CD4-positive, CD25-positive, alpha-beta regulatory T cell (primary cell): ENCODE measurements around the gene PCCA. TPM values are rescaled to one million over a fixed set of nuclear protein-coding genes. Genes with fewer than 3 reads are reported as not detected.

Experiments used
- ATAC-seq, 2 donors: fragments of 150-1000 bp; cut with Tn5 transposase; one replicate each; pipeline ENCODE4 v1.10.0; 2021; ENCODE audit warnings: low read depth in 2 of 2, moderate number of reproducible peaks in 2 of 2, moderate library complexity in 1 of 2
- DNase-seq, 3 donors: peaks; one replicate each; pipeline versions ENCODE4 v3.0.0 to v3.0.0-alpha.2; 2012 to 2022; ENCODE audit warnings: mixed read lengths in 1 of 3
- H3K27ac ChIP-seq: one replicate; pipeline ENCODE4 v1.7.0; 2013; ENCODE audit warnings: mild to moderate bottlenecking, low read length; ENCODE audit not compliant: insufficient read depth, poor library complexity, severe bottlenecking
- H3K27me3 ChIP-seq: one replicate; pipeline ENCODE4 v1.7.0; 2013; ENCODE audit warnings: low read length; ENCODE audit not compliant: control insufficient read depth, insufficient read depth
- H3K36me3 ChIP-seq: one replicate; pipeline ENCODE4 v1.7.0; 2013; ENCODE audit warnings: mild to moderate bottlenecking, low read length, moderate library complexity; ENCODE audit not compliant: control insufficient read depth, insufficient read depth
- H3K4me1 ChIP-seq: 2 replicates; pipeline ENCODE4 v1.7.0; 2013; ENCODE audit warnings: mild to moderate bottlenecking, low read length; ENCODE audit not compliant: insufficient read depth, control insufficient read depth, poor library complexity, severe bottlenecking
- H3K4me3 ChIP-seq: one replicate; pipeline ENCODE4 v1.7.0; 2013; ENCODE audit warnings: low read depth, mild to moderate bottlenecking, low read length, moderate library complexity
- H3K9me3 ChIP-seq, 2 experiments: 1 replicate in 1 of 2; 2 replicates in 1 of 2; pipeline ENCODE4 v1.7.0; 2013; ENCODE audit warnings: low read length in 2 of 2, mild to moderate bottlenecking in 1 of 2, moderate library complexity in 1 of 2; ENCODE audit not compliant: control insufficient read depth in 2 of 2
- H3K27ac Mint-ChIP-seq, 3 donors: one replicate each; pipeline ENCODE4 v1.8.0; 2020 to 2022; ENCODE audit warnings: mild to moderate bottlenecking in 3 of 3, mixed read lengths in 3 of 3, moderate library complexity in 2 of 3
- H3K27me3 Mint-ChIP-seq: one replicate; pipeline ENCODE4 v1.8.0; 2022; ENCODE audit warnings: mild to moderate bottlenecking, mixed read lengths
- H3K36me3 Mint-ChIP-seq: one replicate; pipeline ENCODE4 v1.8.0; 2020; ENCODE audit warnings: mixed read lengths
- H3K4me1 Mint-ChIP-seq, 4 donors: one replicate each; pipeline ENCODE4 v1.8.0; 2020 to 2022; ENCODE audit warnings: mixed read lengths in 4 of 4, mild to moderate bottlenecking in 1 of 4
- H3K4me3 Mint-ChIP-seq, 4 donors: one replicate each; pipeline ENCODE4 v1.8.0; 2020 to 2022; ENCODE audit warnings: mild to moderate bottlenecking in 4 of 4, mixed read lengths in 4 of 4, moderate library complexity in 3 of 4
- H3K9me3 Mint-ChIP-seq, 7 donors: one replicate each; pipeline ENCODE4 v1.8.0; 2020 to 2022; ENCODE audit warnings: mixed read lengths in 7 of 7, mild to moderate bottlenecking in 3 of 7, moderate library complexity in 2 of 7
- polyA plus RNA-seq, 4 donors: library from polyadenylated mRNA; unstranded; fragments of 300-500 nt; fragmentation: Illumina TruSeq; gene quantifications; one replicate each; pipeline ENCODE4 v1.2.3, GENCODE V29; 2021
- total RNA-seq: library from RNA; stranded (reverse); gene quantifications from one replicate; pipeline ENCODE4 v1.2.3, GENCODE V29; 2022

The PCCA gene
- total and polyA plus RNA-seq, 5 donors from 2014 or later = 8.0 to 14.8 (median 10.4) TPM

DNA sequence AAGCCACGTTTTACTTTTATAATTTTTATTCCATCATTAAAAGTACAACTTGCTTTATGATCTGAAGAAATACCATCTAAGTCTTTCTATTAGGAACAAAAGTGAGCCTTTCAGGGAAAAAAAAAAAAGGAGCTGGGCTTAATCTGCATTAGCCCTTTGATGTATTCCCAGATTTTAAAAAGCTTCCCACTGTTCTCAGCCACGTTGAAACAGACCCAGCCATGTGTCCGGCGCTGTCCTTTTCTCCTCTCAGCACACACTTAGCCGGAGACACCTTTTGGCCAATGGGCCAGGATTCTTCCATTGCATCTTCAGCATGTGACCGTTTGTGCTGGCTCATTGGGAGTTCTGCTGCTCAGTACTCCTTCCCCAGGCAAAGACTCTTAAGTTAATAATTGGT lies 394.2 kb downstream of the PCCA start:
- no peaks in the 10 kb centered on the region for H3K36me3 Mint-ChIP-seq
- H3K36me3 ChIP-seq = no peaks in the 10 kb centered on the region
- H3K4me1 ChIP-seq = no peaks in the 10 kb centered on the region
- H3K4me3 ChIP-seq = no peak overlapping the region
- H3K4me1 Mint-ChIP-seq = peaks cover 5 to 16% (median 7%) of the 10 kb centered on the region in 4 donors
- H3K9me3 ChIP-seq = no peaks in the 10 kb centered on the region
- H3K9me3 Mint-ChIP-seq = peaks cover 0 to 1% (median 0%) of the 10 kb centered on the region in 7 donors
- no peak overlapping the region for H3K4me3 Mint-ChIP-seq
- no peak for ATAC-seq
- DNase-seq = no peak
- no peak overlapping the region for H3K27ac ChIP-seq
- H3K27me3 ChIP-seq = no peaks in the 10 kb centered on the region
- no peak overlapping the region for H3K27ac Mint-ChIP-seq
- no peaks in the 10 kb centered on the region for H3K27me3 Mint-ChIP-seq

DNA sequence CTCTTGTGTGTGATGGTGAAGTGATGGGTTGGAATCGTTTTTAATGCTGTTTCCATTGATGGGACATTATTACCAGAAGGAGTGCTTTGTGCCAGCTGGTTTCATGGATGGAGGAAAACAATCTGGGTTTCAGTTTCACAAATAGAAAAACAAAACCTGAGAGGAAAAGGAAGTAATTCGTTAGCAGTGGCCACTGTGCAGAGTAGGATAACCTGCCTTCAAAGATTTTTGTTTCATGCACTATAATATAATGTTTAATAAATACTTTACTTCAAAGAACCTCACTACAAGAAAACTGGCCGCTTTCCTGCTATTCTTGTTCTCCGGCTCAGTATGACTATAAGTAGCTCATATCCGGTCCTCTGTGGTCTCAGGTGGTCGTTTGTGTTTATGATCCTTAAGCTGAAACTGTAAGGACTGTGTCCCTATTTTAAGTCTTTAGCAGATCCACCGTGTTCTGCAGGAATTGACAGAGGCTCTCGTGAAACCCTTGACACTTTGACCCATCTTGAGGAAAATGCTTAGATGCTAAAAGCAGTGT lies 395.0 kb downstream of the PCCA start:
- no peak overlapping the region for H3K27ac Mint-ChIP-seq

DNA sequence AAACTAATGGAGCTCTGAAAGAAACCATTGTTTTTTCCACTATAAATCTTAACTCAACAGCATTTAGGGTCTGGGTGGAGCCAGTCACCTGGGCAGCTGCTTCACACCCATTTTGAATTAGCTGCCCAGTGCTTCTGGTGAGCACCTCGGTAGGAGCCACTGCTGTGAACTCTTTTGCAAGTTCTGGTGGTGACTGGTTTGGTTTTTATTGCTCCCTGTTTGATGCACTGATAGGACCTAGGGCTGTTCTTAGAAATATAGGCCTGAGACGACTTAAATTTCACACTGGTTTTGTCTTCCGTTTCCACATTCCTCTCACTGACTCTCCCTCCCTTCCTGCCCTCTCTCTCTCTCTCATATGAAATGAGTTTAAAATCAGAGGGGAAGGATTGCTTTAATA lies 395.8 kb downstream of the PCCA start:
- Histone ChIP-seq H3K27me3 (no peaks in the 10 kb centered on the region), H3K27ac (no peak overlapping the region), H3K4me1 (no peaks in the 10 kb centered on the region), H3K4me3 (no peak overlapping the region), H3K36me3 (no peaks in the 10 kb centered on the region), H3K9me3 (no peaks in the 10 kb centered on the region)
- Mint-ChIP-seq H3K9me3 (no peaks in the 10 kb centered on the region), H3K27me3 (no peaks in the 10 kb centered on the region), H3K4me3 (no peak overlapping the region), H3K4me1 (peaks cover 5 to 16% (median 7%) of the 10 kb centered on the region in 4 donors), H3K27ac (no peak overlapping the region), H3K36me3 (no peaks in the 10 kb centered on the region)
- ATAC-seq (no peak), DNase-seq (no peak)

More for the DNA sequence above, 395.0 kb downstream of the PCCA start:
- no peaks in the 10 kb centered on the region for H3K36me3 Mint-ChIP-seq
- Histone ChIP-seq H3K27me3 (no peaks in the 10 kb centered on the region), H3K9me3 (no peaks in the 10 kb centered on the region), H3K36me3 (no peaks in the 10 kb centered on the region), H3K27ac (no peak overlapping the region), H3K4me1 (no peaks in the 10 kb centered on the region), H3K4me3 (no peak overlapping the region)
- DNase-seq = no peak
- no peak for ATAC-seq
- peaks cover 5 to 16% (median 7%) of the 10 kb centered on the region in 4 donors for H3K4me1 Mint-ChIP-seq
- H3K9me3 Mint-ChIP-seq = no peaks in the 10 kb centered on the region
- H3K4me3 Mint-ChIP-seq = no peak overlapping the region
- H3K27me3 Mint-ChIP-seq = no peaks in the 10 kb centered on the region

DNA sequence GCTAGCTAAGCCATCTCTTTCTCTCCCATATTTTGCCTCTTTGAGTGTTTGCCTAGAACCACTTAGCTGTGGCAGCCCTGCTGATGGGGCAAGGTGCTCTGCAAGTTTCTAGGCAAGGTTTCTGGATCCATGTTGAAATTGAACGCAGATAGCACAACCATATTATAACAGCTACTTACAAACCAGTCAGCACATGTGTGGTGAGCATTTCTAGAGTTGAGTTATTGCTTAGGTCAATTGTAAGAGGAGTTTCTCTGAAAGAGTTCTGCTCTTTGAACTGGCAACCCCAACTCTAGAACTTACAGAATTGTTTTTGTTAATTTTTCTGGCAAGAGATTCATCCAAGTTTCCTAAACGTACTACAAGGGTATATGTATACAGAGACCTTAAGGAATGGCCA lies 396.4 kb downstream of the PCCA start:
- H3K9me3 Mint-ChIP-seq = no peaks in the 10 kb centered on the region
- Histone ChIP-seq H3K4me3 (no peak overlapping the region), H3K9me3 (no peaks in the 10 kb centered on the region), H3K27me3 (no peaks in the 10 kb centered on the region), H3K4me1 (no peaks in the 10 kb centered on the region), H3K27ac (no peak overlapping the region), H3K36me3 (no peaks in the 10 kb centered on the region)
- no peak overlapping the region for H3K4me3 Mint-ChIP-seq
- ATAC-seq = no peak
- peaks cover 5 to 16% (median 7%) of the 10 kb centered on the region in 4 donors for H3K4me1 Mint-ChIP-seq
- no peak overlapping the region for H3K27ac Mint-ChIP-seq
- H3K36me3 Mint-ChIP-seq = no peaks in the 10 kb centered on the region
- no peak for DNase-seq
- no peaks in the 10 kb centered on the region for H3K27me3 Mint-ChIP-seq

DNA sequence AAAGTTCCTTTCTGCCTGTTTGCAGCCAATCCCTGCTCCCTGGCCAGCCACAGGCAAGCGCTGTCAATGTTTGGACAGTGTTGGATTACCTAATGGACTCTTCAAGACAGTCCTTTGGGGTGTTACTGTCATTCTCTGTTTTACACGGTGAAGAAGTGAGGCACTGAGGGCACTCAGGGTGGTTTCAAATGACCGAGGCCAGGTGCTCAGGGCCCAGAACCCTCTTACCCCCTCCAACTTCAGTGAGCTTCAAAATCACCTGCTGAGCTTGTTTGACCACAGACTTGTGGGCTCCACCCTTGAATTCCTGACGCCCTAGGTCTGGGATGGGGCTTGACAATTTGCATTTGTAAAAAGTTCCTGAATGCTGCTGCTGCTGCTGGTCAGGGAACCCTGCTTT lies 401.8 kb downstream of the PCCA start:
- Histone ChIP-seq H3K27ac (no peak overlapping the region), H3K9me3 (no peaks in the 10 kb centered on the region), H3K4me1 (no peaks in the 10 kb centered on the region), H3K27me3 (no peaks in the 10 kb centered on the region), H3K36me3 (no peaks in the 10 kb centered on the region), H3K4me3 (no peak overlapping the region)
- H3K4me1 Mint-ChIP-seq = no peaks in the 10 kb centered on the region
- peaks cover 12% of the 10 kb centered on the region for H3K36me3 Mint-ChIP-seq
- H3K27ac Mint-ChIP-seq = no peak overlapping the region
- DNase-seq = no peak
- no peak overlapping the region for H3K4me3 Mint-ChIP-seq
- H3K9me3 Mint-ChIP-seq = no peaks in the 10 kb centered on the region
- no peaks in the 10 kb centered on the region for H3K27me3 Mint-ChIP-seq
- ATAC-seq = no peak

DNA sequence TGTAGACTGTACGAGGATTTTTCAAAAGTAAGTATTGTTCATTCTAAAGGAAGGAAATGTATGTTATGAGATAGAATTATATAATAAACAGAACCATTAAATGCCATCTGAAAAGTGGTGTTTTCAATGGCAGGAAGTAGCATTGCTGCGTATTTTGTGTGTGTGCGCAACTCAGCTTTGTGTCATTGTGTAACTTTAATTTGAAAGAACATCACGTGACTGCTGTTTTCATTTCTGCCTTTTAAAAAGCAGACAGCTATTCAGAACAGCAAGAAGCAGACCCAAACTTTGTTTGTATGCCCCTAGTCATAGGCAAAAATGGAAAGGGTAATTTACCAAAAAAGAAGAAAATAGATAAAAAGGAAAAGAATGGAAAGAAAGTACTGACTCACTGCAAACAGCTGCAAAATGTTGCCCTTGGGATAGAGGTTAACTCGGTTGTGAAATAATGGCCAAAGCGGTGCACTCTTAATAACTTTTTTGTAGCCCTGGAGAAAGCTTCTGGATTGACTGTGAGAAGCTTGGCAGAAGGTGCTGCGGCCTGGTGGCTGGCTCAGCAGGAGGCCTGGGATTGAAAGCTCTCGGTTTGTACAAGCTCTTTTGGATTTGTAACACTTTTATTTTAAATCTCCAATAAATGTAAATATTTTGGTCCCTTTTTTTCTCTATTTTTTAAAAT lies 402.4 kb downstream of the PCCA start:
- no peak for DNase-seq
- no peaks in the 10 kb centered on the region for H3K4me1 ChIP-seq
- no peak for ATAC-seq
- H3K36me3 ChIP-seq = no peaks in the 10 kb centered on the region
- no peaks in the 10 kb centered on the region for H3K9me3 ChIP-seq
- no peak overlapping the region for H3K27ac ChIP-seq
- H3K4me3 ChIP-seq = no peak overlapping the region
- H3K27me3 ChIP-seq = no peaks in the 10 kb centered on the region
- H3K27ac Mint-ChIP-seq = no peak overlapping the region
- no peak overlapping the region for H3K4me3 Mint-ChIP-seq
- no peaks in the 10 kb centered on the region for H3K4me1 Mint-ChIP-seq
- H3K36me3 Mint-ChIP-seq = peaks cover 12% of the 10 kb centered on the region
- no peaks in the 10 kb centered on the region for H3K9me3 Mint-ChIP-seq
- H3K27me3 Mint-ChIP-seq = no peaks in the 10 kb centered on the region

DNA sequence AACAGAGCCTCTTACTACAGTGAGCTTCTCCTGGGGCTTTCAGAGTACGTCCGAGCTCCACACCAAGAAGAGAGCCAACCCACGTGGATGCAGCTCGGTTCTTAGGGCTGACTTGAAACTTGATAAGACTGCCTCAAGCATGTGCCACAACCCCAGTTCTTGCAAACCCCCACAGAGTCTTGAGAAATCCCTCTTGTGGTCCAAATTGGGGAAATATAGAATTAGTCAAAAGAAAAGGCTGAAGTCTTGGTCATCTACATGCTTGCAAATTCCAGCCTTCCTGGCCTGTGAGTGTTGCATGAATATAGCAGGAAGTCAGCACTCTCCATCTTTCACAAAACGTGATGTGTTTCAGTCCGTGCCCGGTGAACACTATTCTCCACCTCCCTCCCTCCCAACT lies 404.5 kb downstream of the PCCA start:
- no peak for ATAC-seq

DNA sequence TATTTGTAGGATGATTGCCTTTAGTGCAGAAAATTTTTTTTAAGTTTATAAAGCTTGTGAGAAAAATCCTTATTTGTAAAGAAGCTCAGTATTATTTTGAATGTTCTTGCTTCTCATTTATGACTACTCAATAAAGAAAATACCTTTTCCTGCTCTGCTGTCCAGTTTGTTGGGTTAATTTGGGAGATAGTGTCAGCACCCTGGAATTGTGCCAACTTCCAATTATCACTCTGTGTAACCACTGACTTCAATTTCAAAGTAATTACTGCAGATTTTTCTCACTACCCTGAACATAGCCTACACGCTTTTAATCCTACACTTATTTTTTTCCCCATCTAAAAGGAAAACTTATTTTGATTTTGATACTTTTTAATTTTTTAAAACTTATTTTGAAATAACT lies 406.6 kb downstream of the PCCA start:
- Histone ChIP-seq H3K4me1 (no peaks in the 10 kb centered on the region), H3K36me3 (no peaks in the 10 kb centered on the region), H3K27ac (no peak overlapping the region), H3K27me3 (no peaks in the 10 kb centered on the region), H3K4me3 (no peak overlapping the region), H3K9me3 (no peaks in the 10 kb centered on the region)
- Mint-ChIP-seq H3K27ac (no peak overlapping the region), H3K36me3 (peaks cover 22% of the 10 kb centered on the region), H3K9me3 (no peaks in the 10 kb centered on the region), H3K27me3 (no peaks in the 10 kb centered on the region), H3K4me1 (no peaks in the 10 kb centered on the region), H3K4me3 (no peak overlapping the region)
- ATAC-seq (no peak), DNase-seq (no peak)

More for the DNA sequence above, 404.5 kb downstream of the PCCA start:
- no peaks in the 10 kb centered on the region for H3K27me3 ChIP-seq
- H3K9me3 ChIP-seq = no peaks in the 10 kb centered on the region
- H3K4me1 ChIP-seq = no peaks in the 10 kb centered on the region
- H3K36me3 ChIP-seq = no peaks in the 10 kb centered on the region
- H3K27ac Mint-ChIP-seq = no peak overlapping the region
- no peaks in the 10 kb centered on the region for H3K9me3 Mint-ChIP-seq
- no peak overlapping the region for H3K4me3 Mint-ChIP-seq
- H3K4me3 ChIP-seq = no peak overlapping the region
- no peak for DNase-seq
- no peak overlapping the region for H3K27ac ChIP-seq
- peaks cover 14% of the 10 kb centered on the region for H3K36me3 Mint-ChIP-seq
- H3K4me1 Mint-ChIP-seq = no peaks in the 10 kb centered on the region
- H3K27me3 Mint-ChIP-seq = no peaks in the 10 kb centered on the region
